AG08395 (cell line): ENCODE measurements around the gene ACBD6.

Source experiments
- DNase-seq: peaks from one replicate; pipeline ENCODE4 v3.0.0; 2012; ENCODE audit warnings: mixed read lengths, low spot score

ACBD6 gene

DNA sequence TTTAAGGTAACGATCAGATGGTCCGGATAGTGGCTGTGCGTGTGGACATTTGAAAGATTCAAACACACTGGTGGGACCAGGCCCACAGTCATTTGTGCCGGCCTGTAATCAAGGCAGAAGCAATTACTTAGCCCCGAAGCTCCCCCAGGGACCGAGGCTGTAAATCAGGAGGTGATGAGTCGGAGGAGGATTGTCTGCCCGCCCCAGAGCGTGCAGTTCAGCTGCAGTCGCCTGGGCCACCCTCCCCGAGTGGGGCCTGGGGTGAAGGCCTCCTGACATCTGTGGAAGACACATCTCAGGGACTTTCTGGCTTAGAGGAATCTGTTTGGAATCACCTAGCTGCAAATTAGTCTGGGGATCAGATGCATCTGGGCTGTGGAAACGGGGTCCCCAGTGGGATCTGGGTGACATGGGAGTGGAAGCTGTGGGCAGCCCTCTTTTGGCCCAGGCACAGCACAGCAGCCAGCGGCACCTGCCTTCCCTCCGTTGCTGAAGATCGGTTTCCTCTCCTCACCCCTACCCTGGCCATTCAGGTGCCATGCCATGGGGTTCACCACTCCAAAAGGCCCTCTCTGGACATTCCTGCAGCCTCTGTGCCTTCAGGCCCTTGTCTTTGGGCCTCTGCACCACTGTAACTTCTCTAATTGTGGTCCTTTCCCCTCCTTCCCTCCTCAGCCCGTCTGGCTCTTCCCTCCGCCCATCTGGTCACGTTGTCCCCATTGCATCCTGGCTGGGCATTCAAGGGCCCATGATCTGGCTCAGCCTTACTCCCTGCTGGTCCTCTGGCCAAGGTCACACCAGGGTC lies 246.6 kb downstream of the ACBD6 start:
- DNase-seq, result peak; percentile 17

DNA sequence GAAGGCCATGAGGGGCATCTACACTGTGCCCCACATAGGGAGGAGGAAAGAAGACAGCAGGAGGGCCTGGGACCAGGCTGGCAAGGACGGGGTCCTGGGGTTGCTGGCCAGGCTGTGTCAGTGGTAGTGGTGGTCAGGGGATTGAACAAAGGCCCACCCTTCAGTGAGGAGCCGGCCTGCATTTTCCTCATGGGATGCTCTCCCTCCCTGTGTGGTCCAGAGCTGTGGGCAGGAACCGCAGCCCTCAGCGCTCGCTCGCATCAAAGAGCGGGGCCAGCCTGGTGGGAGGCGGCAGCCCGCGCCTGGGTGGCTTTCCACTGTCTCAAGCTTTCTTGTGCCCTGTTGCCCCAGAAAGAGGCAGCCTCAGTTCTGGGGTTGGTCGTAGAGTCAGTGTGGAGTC lies 247.5 kb downstream of the ACBD6 start:
- no peak for DNase-seq

DNA sequence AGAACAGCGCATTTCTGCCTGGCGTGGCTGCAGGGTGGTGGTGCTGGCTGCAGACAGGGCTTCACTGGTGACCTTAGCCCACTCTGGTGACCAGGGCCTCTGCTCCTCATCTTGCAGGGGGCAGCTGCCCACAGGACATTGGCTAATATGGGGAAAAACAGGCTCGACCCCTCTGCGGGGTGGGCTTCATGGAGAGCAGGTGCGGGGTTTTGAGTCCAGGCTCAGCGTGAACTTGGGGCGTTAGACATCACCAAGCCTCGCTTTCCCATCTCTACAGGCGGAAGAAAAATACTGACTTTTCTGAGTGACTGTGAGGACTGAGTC lies 247.9 kb downstream of the ACBD6 start:
- no peak for DNase-seq

DNA sequence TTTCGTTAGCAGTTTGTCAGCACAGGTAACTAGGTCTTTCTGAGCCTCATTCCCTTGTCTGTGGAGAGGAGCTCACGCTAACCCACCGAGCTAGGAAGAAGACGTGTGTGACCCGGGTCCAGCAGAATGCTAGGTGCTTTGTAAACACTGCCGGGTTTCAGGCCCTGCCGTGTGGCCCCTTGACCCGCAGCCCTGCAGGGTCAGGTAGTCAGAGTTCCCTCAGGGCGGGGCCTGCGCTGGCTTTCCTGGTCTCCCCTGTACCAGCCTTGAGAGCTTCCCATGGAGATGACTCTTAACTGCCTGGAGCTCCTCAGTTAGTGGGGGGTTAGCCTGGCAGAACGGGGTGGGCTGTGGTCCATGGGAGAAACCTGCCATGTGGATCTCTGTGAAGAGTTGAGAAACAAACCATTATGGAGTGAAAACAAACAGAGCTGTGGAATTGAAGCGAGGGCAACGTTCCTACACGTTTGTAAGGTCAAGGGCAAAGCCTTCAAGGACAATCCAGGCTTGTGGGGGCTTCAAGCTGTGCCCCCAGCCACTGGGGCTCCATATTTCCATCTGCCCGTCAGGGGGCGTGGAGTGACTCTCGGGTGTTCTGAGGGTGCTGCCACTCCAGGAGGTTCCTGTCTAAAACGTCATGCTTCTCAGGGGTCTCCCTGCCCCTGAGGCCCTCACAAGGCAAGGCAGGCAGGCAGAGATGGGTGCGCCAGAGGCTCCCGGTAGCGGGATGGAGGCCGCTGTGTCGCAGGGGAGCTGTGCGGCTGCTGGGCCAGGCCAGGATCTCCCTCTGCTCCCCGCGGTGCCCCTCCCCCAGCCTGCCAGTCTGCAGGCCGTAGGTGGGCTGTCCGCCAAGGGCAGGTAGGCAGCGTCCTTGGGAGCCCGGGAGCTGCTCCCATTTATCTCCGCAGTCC lies 248.5 kb downstream of the ACBD6 start:
- DNase-seq, result no peak

DNA sequence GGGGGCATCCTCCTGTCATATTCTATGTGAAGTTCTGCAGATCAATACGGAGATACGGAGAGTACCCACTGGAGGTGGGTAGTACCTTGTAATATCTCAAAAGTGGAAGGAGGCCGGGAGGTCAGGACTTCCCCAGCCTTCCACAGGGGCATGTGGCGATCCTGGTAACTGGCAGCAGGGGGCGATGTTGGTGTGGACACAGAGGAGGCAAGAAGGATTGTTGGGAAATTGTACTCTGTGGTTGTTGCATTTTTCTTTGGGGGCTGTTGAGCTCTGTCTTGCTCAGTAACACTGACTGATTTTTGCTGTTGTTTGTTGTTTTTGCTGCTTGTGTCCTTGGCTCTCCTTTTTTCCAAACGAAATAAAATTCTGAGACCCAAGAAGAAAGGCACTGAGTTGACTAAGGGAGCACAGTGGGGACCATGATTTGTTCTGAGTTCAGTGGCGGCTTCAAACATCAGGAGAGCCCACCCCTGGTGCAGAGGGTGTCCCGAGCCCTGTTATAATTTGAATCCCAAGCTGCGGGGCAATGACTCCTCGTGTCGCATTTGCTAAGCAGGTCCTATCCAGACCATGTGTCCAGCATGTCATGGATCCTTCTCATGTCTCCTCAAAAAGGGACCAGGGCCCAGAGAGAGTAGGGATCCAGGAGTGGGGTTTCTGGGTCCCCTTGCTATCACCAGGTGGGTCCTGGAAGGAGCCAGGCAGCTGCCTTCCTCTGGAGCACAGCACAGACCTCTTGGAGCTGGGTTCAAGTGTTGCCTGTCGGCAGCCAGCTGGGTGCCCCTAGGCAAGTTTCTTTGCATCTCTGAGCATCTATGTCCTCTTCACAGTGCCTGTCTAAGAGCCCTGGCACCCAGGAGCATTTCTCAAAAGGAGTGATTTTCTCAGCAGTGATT lies 249.5 kb downstream of the ACBD6 start:
- peak; percentile 66 for DNase-seq

DNA sequence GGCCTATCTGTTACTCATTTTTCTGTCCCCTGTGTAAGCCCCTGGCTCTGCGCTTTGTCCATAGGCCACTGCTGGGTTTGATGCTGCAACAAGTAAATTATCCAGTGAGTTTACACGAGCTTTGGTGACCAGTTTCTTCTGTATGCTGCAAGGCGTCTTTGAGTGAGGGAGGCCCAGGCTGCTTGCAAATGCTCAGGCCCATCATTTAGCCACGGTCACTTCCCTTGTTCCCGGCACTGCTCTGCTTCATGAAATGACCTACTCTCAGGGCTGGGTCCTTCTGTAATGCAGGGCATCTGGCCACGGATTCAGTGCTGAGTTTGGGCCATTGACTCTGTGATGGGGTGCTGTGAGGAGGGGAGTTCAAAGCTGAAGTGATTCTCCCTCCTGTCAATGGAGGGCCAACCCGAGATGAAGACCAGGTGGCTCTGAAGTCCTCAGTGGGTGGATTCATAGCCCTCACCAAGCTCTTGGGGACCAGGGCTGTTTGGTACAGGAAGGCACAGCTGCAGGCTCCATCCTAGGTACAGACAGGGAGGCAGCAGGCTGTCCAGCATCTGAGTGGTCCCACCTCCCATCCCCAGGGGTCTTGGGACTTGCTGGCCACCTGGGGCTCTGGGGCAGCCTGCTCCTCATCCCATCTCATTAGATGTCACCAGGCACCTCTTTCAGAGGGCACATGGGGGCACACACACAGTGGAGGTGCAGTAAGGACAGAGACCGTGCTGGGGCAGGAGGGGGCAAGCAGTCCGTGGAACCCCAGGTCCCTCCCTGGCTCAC lies 250.7 kb downstream of the ACBD6 start:
- no peak for DNase-seq

DNA sequence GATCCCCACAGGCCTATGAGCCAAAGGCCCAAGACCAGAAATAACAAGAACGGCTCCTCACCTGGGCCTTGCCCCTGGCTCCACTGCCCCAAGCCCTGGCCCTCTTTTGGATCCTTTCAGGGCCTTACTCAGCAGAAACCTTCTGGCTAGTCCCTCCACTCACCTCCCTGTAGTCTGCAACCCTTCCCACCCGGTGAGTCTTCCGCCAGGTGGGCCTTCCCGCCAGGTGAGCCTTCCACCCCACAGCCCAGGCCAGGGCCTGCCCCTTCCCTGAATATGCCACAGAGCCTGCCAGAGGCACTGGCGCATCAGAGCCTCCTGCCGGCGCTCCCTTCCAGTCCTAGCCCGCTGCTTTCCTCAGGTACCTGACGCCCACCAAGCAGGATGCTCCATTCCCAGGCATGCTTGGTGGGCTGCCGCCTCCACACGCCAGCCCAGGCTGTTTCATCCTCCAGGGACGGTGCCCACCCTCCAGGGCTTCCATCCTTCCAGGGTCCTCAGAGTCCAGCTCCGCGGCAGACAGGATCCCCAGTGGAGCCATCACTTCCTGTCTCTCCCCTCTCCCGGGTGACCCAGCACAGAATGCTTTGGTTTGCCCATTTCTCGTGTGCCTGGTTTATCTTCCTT lies 251.4 kb downstream of the ACBD6 start:
- DNase-seq, result no peak

DNA sequence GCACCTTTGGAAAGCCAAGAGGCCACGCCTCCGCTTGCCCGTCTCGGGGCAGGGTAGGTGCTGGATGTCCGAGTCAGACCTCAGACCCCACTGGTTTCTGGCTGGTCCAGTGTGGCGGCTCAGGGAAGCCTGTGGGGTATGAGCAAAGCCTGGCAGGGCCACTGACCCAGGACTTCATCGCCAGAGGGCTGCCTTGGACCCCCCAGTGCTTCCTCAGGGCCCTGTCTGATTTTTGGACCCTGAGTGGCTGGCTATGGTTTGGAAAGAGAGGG lies 251.9 kb downstream of the ACBD6 start:
- DNase-seq, result no peak

DNA sequence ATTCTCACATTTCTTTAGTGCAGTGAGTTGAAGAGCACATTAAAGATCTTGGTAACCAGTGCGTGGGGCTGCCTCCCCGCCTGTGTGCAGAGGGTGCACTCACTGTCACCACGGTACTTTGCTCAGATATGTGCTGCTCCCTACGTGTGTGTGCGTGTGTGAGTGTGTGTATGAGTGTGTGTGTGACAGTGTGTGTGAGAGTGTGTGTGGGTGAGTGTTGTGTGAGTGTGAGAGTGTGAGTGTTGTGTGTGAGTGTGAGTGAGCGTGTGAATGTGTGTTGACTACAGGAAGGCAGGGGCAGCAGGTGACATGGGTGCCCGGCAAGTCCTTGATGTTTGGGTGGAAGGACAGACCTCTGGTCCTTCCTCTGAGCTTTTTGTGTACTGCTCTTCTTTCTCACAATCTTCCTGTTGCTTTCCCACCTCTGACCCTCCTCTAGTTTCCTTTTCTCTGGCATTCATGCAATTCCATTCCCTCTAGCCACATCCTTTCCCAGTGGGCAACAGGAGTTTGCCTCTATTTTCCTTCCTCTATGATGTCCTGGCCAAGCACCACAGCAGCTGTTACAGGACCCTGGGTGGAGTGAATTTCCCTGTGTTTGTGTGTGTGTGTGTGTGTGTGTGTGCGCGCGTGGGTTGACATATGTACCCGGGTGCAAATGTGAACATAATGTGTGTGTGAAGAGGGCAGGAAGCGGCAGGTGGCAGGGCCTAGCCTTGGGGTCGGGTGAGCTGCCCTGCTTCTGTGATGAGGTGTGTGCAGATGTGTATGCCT lies 252.5 kb downstream of the ACBD6 start:
- DNase-seq, result no peak

DNA sequence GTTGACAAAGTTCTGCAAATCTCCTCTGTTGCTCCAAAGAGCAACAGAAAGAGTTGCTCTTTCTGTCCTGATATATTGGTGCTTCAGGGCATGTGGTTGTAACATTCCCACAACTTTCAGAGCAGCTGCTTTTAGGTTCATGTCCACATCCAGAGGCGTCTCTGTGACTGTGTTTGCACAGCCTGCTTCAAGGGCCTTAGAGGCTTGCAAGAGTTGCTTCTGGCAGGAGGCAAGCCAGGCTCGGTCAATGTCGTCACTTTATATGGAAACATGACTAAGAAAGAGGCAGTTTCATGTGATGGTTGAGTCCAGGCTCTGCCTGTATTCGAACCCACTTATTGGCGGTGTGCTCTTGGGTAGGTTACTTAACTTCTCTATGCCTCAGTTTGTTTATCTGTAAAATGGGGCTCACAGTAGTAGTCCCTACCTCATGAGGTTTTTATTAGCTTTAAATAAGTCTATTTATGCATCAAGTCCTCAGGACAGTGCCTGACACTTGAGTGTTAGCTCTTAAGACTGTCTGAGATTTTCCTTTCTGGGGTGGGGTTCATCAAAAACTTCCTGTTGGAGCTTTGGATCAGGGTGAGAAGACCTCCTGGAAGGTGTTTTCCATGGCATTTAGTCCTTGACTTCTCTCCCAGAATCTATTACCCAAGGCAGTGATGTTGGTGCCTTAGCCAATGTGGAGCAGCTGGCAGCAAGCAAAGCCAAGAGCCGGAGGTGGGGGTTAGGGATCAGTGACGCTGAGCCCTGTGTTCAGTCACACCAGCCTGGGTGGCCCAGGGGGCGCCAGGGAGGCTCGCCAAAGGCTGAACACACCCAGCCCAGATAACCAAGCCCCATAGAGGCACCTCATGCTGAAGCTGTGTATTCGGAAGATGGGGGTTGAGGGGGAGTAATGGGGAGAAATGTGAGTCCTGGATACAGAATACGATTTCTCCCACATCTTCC lies 253.4 kb downstream of the ACBD6 start:
- DNase-seq, result no peak

DNA sequence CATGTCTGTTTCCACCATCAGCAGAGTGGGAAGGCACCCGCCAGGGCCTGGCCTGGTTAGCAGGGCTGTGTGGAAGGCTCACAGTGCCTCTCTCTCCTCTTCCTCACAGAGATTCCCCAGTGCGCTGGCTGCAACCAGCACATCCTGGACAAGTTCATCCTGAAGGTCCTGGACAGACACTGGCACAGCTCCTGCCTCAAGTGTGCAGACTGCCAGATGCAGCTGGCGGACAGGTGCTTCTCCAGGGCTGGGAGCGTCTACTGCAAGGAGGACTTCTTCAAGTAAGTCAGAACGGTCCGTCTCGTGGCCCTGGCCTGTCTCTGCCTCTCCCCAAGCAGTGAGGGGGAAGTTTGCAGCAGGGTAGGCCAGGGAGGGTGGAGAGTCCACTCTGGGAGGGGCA lies 254.2 kb downstream of the ACBD6 start:
- DNase-seq, result no peak

DNA sequence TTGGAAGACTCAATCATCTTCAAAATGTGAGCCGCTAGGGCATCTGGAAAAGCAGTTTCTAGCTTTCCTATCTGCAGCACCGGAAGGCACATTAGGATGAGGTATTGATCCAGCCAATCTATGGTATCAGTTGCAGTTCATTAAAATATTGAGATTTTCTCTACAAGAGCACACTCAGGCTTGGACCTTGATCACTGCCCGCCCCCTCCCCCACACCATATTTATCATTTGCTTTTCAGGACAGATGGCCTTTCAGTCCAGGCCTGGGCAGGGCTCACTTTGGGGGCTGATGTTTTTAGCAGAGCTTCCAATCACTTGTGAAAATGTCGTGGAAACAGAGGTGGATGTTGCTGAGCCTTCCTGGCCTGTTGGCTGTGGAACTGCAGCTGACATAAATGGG lies 254.8 kb downstream of the ACBD6 start:
- no peak for DNase-seq

DNA sequence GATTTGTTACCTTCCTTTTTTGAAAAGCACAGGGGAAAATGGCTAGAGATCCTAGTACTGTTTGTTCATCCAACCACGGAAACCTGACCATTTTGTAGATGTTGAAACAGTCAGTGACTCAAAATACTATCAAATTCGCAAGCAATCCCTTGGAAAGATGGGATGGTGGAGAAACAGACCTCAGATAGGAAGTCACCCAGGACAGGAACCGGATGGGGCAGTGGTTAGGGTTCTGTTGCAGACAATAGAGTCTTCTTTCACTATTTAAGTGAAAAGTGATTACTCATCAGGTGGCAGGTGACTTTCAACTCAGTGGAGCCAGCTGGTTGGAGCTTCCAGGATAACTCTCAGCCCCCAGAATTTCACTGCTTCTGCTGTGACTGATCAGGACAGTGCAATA lies 255.3 kb downstream of the ACBD6 start:
- DNase-seq, result no peak

DNA sequence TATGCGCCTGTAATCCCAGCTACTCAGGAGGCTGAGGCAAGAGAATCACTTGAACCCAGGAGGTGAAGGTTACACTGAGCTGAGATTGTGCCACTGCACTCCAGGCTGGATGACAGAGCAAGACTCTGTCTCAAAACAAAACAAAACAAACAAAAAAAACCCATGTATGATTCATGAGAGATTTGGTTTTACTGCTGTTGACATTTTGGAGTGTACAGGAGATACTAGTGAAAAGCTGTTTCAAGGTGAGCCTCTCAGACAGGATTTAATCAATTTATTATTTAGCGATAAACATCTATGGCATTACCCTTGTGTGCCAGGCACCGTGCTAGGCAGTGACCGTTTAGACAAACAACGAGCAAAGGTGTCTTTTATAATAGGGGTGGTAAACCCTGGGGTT lies 255.8 kb downstream of the ACBD6 start:
- no peak for DNase-seq

DNA sequence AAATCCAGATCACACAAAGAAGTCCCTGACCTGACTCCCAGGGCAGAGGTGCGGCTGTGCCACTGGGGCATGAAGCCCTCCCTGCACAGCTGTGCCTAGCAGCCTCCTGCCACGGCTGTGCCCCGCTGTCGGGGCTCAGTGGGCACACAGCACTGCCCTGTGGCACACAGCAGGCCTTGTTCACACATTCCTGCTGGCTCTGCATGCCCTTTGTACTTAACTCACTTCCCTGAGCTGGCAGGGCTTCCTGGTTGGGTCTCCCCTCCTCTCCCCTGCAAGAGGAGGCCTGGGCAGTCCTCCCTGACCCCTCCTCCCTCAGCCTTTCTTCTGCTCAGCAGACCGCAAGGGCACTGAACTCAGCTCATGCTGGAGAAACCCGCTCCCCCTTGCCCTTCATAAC lies 257.5 kb downstream of the ACBD6 start:
- DNase-seq, result no peak

DNA sequence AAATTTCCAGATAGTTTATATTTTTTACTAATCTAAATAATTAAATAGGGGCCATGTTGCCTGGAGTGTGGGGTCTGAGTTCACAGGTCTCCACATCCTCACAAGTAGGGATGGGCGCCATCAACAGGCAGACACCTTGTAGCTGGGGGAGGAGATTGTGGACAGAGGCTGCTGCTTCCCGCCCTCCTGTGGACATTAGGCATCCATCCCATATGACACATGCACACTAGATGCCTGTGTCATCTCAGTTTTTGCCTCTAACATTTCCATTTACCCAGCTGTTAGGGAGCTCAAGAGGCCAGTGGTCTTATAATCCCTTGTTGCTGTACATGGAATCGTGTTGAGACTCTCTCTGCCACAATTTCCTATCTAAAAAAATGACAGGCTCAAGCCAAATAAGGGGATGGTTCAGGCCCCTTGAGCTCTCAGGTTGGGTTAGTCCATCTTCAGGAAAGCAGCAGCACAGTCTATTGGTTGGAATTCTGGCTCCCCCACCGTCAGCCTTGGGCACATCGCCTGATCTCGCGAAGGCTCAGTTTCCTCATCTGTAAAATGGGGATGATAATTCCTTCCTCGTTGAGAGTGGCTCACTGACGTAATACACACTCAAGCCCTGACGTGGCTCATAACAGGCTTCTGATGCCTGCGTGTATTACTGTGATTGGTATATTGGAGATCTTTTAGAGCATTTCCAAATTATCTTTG lies 258.7 kb downstream of the ACBD6 start:
- no peak for DNase-seq

DNA sequence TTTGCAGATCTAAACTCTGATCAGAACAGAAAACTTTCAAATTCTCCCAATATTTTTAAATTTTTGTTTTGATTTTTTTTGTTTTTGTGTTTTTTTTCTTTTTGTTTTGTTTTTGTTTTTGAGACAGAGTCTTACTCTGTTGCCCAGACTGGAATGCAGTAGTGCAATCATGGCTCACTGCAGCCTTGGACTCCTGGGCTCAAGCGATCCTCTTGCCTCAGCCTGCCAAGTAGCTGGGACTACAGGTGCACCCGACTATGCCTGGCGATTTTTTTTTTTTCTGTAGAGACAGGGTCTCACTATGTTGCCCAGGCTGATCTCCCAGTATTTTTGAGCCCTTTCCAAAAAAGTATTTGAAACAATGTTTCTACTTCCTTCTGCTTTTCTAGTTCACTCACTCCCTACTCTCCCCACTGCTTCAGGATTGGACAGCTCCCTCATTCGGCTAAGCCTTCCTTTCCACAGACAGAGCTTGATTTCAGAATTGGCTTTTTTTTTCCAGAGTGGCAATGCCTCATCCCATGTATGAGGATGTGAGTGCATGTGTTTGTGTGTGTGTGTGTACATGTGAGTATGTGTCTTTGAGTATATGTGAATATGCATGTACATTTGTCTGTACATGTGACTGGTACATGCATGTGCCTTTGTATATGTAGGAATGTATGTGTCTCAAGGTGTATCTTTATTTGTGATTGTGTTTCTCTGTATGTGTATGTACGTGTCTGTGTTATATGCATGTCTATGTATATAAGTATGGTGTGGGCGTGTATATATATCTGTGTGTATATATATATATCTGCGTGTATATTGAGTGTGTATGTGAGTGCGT lies 260.4 kb downstream of the ACBD6 start:
- DNase-seq, result peak; percentile 47
